ENCODE data around the gene TTC1.
"Not testable (repeated sequence)": the region's sequence is repeated elsewhere in the genome, so short reads cannot be mapped to it uniquely, and the experiment has no call there.

TTC1 gene

DNA sequence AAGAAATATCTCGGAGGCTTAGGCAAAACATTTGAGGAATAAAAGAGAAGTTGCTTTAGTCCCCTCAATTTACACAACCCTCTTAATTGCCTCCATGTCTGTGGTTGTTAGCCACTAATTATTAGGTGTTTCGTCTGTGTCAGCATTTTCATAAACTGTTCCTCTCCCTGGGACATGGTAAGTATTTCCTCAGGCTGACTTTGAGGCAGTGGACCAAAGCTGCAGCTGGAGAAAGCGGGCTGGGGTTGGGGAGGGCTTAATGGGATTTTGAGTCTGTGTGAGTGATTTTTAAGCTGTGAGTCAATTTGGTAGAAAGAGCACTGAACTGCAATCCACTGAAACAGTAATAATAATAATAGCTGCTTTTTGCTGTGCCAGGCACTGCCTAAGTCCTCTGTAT, 13.0 kb upstream of the TTC1 start:
- DNase-seq (ENCODE audit: low read depth): no peak

DNA sequence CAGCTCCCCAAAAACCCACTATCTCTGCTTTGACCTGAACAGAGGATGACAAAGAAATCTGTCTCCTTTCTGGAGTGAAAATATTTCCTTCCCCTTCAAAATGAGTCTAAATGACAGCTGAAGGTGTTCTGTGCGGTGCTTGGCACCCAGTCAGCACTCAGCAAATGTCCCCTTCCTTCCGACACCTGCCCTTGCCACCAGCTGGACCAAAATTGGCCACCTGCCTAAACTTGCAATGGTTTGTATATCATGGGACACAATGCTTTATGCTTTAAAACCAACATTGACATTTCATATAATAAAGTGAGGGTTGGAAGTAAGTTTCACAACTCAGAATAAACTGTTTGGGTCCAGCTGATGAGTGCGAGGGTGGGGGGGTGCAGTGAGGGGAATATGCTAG, 7.5 kb upstream of the TTC1 start:
- no peak for DNase-seq (ENCODE audit: low read depth)

DNA sequence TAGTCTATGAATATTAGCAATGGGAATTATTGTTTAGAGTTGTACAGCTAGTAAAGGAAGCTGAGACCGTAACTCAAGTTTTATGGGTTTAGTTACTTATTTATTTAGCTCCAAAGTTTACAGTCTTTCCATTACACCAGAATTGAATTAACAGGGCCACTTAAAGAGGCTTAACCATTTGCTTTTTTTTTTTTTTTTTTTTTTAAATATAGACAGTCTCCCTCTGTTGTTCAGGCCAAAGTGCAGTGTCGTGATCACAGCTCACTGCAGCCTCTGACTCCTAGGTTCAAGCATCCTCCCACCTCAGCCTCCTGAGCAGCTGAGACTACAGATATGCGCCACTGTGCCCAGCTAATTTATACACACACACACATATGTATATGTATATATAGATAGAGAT, 1.4 kb upstream of the TTC1 start:
- no peak for DNase-seq (ENCODE audit: low read depth)

DNA sequence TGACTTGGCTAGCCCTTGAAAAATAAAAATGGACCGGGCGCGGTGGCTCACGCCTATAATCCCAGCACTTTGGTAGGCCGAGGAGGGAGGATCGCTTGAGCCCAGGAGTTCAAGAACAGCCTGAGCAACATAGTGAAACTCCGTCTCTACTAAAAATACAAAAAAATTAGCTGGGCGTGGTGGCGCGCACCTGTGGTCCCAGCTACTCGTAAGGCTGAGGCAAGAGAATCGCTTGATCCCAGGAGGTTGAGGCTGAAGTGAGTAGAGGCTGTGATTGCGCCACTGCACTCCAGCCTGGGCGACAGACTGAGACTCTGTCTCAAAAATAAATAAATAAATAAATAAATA, 436 bp upstream of the TTC1 start:
- DNase-seq (ENCODE audit: low read depth): not testable (repeated sequence)

DNA sequence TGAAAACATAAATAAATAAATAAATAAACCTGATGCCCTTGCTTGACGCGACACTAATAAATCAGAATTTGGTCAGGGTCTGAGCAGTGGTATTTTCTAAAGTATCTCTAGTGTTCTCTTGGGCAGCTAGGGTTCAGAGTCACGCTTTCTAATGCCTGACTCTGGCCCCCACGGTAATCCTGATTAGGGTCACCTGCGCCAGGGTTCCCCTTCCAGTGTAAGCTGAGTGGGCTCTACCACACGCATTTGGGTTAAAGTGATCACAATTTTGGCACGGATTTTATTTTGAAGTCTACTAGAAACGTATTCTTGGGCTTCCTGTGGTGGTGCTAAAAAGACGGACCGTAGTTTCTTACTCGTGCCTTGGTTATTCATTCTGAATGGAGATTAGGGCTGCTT, 651 bp downstream of the TTC1 start:
- no peak for DNase-seq (ENCODE audit: low read depth)

DNA sequence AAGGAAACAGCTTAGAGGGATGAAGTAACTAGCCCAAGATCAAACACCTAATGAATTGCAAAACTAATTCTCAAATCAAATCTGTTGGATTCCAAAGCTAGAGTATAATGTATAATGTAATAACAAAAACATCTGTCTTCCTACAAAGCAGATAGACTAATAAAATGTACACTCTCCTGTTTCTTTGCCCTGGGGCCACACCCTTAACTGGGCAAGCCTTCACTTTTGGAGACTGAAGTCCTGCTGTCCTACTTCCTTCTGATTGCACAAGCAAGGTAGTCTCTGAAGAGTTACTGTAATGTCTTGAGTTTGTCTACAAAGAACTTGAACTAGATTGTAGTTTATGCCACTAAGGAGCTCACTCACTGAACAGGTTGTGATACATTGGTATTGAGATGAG, 2.5 kb downstream of the TTC1 start:
- no peak for DNase-seq (ENCODE audit: low read depth)

DNA sequence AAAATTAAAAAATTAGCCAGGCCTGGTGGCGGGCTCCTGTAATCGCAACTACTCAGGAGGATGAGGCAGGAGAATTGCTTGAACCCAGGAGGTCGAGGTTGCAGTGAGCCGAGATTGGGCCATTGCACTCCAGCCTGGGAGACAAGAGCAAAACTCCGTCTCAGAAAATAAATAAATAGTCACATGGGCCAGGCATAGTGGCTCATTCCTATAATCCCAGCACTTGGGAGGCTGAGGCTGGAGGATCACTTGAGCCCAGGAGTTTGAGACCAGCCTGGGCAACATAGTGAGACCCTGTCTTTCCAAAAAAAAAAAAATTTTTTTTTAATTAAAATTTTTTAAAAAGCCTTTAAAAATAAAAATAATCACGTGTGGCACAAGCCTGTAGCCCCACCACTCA, 5.3 kb downstream of the TTC1 start:
- not testable (repeated sequence) for DNase-seq (ENCODE audit: low read depth)

DNA sequence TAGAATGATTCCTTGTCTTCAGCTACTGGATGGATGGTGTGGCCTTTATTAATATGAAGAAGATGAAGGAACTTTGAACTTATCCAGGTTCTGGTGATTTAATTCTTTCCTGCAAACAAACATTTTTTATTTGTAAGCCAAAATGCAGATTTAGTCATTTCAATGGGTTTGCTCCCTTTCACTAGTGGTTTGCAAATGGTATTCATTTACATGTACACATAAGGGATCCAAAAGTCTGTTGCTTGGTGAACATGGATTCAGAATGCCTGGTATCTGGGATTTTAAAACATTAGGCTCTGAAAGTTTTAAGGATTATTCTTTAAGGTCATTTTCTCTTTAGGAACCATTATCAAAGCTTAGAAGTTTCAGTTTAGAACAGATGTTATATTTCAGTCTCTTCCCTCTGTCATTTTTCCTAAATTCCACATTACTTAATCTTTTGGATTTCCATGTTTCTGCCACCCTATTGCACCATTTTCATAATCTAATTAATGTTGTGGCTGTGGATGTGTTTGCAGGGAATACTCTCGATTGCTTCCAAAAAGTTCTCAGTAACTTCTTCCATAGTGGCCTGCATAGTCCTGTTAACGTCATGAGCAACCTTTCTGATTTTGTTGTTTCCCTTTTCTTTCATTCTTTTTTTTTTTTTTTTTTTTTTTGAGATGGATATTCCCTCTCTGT, 10.1 kb downstream of the TTC1 start:
- no peak for DNase-seq (ENCODE audit: low read depth)

DNA sequence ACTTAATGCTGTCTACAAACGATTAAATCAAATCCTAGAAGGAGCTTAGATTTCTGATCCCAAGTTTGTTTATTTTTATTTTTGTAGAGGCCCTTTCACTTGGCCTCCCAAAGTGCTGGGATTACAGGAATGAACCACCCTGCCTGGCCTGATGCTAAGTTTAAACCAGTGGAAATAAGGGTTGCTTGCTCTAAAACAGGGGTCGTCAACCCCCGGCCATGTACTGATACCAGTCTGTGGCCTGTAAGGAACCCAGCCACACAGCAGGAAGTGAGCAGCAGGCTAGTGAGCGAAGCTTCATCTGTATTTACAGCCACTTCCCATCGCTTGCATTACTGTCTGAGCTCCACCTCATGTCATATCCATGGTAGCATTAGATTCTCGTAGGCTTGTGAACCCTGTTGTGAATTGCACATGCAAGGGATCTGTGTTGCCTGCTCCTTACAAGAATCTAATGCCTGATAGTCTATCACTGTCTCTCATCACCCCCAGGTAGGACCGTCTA, 11.4 kb downstream of the TTC1 start:
- DNase-seq (ENCODE audit: low read depth): no peak

DNA sequence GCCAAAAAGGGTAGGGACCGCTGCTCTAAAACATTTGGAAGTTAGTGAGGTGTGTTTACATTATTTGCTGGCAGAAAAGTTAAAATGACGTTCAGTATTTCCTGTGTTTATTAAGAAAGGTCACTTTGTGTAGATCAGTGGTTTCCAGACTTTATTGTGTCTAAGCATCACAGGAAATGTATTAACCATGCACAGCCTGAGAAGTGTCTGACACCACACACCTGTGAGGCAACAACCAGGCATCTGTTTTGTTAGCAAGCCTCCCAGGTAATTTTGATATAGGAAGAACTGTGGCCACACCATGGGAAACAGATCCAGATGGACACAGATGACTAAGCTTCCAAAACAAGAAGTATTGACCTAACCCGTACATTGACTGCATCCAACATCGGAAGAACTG, 12.0 kb downstream of the TTC1 start:
- DNase-seq (ENCODE audit: low read depth): no peak

DNA sequence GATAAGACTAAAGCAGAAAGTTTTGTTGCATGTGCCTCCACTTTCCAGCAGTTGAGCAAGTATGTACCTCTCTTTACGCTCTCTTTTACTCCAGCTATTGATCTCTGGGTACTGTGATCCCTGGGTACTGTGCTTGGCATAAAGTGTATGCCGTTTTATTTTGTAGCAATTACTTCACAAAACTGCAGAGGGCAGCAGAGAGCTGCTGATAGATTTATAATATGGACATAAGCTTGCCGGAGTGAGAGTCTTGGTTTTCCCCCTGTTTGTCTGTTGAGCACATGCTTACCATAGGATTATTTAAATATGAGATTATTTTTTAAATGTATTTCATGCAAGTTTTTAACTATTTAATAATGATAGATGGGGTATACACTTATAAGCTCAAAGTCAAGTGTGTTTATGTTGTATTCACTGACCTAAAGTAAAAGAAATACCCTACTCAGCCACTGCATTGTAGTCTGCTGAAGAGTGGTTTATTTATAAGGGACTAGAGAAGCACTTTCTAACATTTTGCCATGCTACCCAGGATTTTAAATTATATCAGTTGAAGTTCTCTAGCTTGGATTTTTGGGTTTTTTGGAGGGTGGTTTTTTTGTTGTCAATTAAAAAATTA, 13.0 kb downstream of the TTC1 start:
- DNase-seq (ENCODE audit: low read depth): peak; percentile 43

DNA sequence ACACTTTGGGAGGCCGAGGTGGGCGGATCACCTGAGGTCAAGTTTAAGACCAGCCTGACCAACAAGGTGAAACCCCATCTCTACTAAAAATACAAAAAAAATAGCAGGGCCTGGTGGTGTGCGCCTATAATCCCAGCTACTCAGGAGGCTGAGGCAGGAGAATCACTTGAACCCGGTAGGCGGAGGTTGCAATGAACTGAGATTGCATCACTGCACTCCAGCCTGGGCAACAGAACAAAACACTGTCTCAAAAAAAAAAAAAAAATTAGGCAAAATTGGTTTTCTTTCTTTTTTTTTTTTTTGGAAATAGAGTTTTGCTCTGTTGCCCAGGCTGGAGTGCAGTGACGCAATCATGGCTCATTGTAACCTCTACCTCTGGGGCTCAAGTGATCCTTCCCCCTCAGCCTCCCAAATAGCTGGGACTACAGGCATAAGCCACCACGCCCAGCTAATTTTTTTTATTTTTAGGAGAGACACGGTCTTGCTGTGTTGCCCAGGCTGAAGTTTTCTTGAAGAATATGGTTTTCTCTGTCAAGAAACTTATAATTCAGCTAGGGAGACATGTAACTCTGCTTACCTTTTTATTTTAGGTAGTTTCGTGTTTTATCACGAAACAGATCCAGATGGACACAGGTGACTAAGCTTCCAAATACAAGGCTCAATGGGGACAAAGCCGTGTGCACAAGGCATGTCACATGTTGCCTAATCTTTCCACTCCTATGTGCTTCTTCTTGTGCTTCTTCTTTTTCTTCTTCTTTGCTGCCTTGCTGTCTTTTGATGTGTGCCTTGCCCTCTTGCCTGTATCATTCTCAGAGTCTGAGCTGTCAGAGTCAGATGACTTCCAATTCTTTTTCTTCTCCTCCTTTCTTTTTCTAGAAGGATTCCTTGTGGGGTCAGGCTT, 14.3 kb downstream of the TTC1 start:
- no peak for DNase-seq (ENCODE audit: low read depth)

DNA sequence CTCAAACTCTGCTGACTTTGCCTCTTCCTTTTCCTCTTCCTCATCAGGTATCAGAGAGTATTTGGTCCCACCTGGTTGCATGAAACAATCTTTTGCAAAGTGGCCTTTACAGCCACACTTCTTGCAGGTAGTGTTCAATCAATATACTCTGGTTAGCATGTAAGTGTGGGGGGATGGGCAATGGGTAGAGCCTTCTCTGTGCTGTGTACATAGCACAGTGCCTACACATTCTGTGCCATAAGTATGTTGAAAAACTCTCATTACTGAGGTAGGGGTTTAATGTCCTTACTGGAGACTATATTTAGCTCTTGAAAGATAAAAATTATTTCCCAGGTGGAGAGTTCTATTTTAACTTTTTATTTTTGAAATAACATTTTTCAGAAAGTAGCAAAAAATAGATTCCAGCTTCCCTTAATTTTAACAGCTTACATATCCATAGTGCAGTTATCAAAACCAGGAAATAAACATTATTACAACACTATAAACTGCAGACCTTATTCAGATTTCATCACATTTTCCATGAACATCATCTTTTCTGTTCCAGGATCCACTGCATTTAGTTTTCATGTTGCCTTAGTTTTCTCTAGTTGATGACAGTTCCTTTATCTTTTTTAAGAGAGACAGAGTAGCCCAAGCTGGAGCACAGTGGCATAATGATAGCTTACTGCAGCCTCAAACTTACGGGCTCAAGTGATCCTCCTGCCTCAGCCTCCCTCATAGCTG, 15.1 kb downstream of the TTC1 start:
- DNase-seq (ENCODE audit: low read depth): no peak

DNA sequence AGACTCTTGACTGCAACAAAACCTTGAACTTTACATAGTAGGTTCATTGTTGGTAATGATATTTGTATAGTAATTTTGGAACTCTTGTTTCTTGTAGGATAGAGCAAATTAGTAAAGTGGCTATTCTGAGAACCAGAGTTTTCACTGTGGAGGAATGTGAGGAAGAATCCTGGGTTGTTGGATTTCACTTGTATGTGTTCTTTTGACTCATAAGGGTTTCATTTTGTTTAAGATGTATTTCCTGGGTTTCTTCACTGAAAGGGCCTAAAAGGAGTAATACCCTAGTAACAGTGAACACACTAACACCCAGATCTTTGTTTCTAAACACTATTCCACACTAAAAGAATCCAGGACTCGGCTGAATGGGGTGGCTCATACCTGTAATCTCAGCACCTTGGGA, 20.1 kb downstream of the TTC1 start:
- no peak for DNase-seq (ENCODE audit: low read depth)

DNA sequence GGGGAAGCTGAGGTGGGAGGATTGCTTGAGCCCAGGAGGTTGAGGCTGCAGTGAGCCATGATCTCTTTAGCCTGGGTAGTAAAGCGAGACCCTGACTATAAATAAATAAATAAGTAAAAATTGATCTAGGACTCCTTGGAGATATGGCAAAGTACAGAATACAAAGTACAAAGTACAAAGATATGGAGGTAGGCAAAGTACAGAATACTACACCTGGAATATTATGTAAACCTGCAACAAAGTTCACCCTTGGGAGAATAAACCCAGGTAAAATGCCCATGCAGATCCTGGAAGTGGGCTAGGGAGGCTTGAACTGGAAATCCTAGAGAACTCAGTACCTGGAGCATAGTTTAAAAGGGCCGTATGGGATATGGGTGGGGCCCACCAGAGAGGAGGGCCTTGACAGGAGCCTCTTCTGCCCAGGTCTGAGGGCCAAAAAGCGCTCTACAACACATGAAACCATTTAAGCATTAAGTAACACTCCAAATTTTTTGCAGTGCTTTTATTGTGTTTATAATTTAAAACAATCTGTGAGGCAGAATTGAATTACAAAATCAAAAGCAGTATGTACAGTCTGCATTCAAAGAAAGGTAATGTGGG, 20.7 kb downstream of the TTC1 start:
- no peak for DNase-seq (ENCODE audit: low read depth)

DNA sequence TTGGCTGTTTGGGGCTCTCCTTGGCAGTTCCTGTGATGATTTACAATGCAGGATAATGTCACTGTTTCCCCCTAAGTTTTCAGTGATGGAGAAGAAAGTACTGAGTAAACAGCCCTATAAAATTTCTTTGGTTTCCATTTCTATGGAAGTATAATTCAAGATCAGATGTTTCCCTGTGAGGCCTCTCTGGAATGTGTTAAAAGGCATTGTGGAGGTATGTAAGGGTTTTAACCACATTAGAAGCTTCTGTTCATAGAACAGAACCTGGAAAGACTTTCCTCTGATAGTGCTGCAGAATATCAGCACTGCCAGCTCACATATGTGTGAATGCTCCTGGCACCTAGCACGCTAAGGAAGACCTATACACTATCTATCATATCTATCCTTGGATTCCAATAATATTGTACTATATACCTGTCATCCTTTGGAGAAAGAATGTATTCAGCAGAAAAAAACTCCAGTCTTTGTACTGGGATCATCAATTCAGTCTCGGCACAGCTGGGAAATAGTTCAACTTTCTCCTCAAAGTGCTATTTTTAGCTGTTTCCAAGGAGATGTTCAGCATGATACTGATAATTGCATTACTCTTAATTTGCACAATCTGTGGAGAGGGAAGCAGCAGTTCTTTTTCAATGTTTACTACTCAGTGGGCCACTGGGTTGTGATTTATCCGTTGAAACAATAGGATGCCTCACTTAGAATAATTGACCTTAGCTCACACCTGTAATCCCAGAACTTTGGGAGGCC, 21.9 kb downstream of the TTC1 start:
- DNase-seq (ENCODE audit: low read depth): no peak

DNA sequence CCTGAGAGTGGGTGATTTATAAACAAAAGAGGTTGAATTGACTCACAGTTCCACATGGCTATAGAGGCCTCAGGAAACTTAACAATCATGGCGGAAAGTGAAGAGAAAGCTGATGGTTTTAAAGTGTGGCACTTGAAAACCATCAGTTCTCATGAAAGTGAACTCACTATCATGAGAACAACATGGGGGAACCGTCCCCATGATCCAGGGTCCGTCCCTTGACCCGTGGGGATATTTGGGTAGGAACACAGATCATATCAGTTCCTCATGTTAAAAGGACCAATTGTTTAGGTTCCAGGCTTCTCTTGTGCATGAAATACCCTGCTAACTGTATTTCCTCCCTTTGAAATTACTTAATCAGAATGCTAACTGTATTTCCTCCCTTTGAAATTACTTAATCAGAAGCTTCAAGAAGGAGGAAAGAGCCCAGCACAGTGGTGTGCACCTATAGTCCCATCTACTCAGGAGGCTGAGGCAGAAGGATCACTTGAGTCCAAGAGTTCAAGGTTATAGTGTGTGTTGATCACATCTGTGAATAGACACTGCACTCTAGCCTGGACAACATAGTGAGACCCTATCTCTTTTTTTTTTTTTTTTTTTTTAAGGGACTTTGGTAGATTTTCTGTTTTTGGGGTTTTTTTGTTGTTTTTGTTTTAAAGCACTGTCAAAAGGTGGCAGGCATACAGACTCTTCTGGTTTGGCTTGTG, 24.8 kb downstream of the TTC1 start:
- DNase-seq (ENCODE audit: low read depth): no peak

DNA sequence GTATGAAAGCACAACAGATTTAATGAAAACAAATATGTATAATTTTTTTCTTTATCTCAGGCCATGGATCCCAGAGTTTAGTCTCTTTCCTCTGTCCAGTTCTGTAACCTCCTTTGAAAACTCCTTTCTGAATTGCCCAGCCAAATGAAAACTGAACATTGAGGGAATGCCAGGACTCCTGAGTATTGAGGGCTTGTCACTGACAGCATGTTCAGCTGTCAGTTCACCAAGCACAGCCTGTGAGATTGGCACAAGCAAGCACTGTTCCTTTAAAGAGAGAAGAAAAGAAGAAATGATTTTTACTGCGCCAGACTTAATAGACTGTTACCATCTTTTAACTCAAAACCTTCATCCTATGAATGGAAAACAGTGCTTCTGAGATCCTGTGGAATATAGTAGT, 27.3 kb downstream of the TTC1 start:
- DNase-seq (ENCODE audit: low read depth): no peak

DNA sequence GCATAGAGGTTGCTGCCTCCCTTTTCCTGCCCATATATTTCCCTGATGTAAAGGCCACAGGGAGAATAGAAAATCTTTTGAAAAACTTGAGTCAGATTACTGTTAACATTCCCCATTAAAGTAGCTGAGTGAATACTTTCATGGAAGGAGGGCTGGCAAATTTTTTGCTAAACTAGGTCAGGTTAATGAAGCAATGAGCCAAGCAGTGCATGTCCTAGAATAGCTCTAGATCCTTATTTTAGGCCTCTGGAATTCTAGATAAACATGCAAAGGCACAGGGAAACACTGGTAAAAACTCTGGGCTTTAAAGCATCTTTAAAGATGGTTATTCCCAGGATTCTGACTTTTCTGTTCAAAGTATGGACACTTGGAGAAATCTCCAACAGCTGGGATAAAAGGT, 27.9 kb downstream of the TTC1 start:
- no peak for DNase-seq (ENCODE audit: low read depth)

DNA sequence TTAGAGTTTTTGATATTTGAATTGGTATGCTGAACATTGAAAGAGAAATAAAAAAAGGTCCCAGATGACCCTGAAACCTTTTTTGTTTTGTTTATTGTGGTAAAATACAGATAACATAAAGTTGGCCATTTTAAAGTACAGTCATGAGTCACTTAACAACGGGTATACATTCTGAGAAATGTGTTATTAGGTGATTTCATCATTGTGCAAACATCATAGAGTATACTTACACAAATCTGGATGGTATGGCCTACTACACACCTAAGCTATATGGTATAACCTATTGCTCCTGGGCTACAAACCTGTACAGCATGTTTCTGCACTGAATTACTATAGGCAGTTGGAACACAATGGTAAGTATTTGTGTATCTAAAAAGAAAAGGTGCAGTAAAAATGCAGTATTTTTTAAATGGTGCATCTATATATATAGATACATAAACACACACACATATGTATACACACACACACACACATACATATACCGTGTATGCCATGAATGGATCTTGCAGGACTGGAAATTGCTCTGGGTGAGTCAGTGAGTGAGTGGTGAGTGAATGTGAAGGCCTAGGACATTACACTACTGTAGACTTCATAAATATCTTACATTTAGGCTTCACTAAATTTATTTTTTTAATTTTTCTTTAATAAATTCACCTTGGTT, 31.0 kb downstream of the TTC1 start:
- no peak for DNase-seq (ENCODE audit: low read depth)
